GM18870 (cell line): ENCODE data around the gene KMT2B.

Source experiments
- ATAC-seq: cut with Tn5 transposase; IDR thresholded peaks from one replicate; pipeline ENCODE4 v1.9.1; 2021; ENCODE audit warnings: moderate library complexity; ENCODE audit not compliant: unreplicated experiment

KMT2B gene

DNA sequence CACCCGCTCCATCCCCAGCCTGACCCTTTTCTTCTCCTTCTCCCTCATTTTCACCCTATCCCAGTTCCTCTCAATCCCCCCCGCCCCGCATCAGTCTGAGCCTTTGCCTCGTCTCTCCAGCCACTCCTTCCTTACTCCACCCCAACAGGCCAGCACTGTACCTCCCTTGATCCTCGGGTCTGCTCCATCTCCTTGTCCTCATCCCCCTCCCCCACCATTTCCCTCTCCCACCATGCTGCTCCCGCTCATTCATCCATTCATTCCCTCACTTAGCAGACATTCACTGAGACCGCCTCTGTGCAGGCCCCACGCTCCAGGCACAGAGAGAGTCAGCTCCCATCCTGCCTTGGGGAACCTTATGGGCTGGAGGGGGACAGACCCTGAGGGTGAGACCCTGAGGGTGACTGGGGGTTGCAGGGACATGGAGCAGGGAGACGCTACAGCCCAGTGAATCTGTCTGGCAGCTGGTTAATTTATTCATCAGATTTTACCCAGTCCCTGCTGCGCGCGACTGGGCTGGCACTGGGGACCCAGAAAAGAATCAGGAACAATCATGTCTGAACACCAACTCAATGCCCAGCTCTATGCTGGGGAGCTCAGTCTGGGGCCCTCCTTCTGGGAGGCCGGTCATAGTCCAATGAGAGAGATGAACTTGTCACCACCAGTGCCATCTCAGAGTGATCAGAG is 58.4 kb downstream of the KMT2B start:
- ATAC-seq = no peak

DNA sequence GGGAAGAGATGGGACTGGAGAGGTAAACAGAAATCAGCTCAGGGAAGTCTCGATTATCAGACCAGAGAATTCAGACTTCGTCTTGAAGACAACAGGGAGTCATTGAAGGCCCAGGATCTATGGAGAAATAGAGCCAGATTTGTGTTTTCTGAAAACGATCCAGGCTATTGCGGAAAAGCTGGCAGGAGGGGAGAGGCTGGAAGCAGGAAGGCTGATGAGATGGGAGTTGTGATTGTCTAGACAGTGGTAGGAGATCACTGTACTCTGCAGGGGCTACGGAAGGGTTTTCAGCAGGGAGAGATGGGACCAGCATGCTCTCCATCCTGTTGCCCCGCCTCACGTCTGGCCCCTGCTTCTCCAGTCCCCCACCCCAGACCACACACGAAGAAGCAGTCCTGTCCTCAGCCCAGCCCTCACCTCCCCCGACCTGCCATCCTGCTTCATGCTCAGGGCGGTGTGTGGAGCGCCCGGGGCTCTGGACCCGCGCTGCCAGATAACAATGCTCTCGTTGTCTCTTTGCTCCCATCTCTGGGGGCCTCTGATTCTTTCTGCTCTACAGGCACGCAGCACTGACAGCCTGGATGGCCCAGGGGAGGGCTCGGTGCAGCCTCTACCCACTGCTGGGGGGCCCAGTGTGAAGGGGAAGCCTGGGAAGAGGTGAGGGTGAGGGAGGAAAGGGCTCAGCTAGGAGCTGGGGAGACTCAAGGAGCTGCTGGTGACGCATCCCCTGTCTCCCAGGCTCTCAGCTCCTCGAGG is 59.5 kb downstream of the KMT2B start:
- ATAC-seq = no peak

DNA sequence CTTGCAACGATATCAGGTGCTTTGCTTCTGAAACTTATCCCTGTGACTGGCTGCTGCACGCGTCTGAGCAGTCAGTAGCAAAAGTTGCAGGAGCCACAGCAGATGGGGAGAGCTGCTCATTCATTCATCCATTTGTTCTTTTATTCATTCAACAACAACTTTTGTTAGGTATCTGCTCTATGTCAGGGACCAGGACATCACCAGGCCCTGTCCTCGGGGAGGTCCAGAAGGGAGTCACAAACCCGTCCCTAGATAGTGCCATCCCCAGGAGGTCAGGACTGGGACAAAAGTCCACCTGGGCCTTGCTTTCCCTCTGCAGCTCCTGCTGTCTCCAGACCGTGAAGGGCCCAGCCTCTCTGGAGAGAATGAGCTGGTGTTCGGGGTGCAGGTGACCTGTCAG is 60.2 kb downstream of the KMT2B start:
- no peak for ATAC-seq

DNA sequence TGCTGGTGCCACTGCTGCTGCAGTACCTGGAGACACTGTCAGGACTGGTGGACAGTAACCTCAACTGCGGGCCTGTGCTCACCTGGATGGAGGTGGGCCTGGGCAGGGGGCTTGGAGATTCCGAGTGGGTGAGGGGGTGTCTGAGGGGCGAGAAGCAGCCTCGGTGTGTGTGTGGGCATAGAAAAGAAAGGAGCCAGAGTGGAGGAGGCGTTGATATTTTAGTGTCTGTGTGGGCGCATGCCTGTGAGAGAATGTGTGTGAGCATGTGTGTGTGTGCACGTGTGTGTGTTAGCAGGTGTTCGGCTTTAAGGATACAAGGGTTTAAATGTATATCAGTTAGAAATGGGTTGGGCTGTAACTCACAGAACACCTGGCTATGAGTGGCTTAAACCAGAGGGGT is 61.2 kb downstream of the KMT2B start:
- no peak for ATAC-seq

DNA sequence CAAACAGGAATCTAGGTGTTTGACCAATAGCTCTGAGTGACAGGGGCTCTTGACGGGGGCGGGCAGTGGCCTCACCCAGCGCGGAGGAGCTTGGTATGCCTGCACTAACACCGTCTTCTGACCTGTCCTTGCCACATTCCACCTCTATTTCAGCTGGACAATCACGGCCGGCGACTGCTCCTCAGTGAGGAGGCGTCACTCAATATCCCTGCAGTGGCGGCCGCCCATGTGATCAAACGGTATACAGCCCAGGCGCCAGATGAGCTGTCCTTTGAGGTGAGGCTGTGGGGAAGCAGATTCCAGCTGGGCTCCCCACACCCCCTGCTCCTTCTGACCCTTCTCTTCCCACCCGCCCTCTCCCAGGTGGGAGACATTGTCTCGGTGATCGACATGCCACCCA is 62.3 kb downstream of the KMT2B start:
- no peak for ATAC-seq

DNA sequence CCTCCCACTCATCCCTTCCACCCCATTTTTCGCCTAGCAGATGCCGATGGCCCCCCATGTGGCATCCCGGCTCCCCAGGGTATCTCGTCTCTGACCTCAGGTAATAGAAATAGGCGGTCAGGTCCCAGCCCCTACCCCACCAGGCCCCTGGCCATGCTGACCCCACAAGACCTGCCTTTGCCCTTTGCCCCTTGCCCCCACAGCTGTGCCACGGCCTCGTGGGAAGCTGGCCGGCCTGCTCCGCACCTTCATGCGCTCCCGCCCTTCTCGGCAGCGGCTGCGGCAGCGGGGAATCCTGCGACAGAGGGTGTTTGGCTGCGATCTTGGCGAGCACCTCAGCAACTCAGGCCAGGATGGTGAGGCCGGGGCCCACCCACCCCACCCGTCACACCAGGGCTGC is 62.9 kb downstream of the KMT2B start:
- no peak for ATAC-seq

DNA sequence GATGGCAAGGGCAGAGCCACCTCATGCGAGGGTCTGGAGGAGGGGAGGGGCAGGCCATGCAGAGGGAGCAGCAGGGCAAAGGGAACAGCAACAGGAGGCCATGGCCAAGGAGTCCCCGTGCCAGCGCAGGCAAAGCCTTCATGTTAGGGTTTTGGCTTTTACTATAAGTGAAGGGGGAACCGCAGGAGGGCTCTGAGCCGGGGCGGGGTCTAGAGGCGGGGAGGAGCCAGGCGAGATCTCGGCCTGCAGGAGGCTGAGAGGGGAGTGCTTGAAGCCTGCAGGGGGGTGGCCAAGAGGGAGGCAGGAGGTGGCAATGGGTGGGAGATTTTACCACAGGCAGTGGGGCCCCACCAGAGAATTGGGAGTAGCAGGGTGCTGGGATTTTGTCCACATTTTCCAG is 63.8 kb downstream of the KMT2B start:
- no peak for ATAC-seq

DNA sequence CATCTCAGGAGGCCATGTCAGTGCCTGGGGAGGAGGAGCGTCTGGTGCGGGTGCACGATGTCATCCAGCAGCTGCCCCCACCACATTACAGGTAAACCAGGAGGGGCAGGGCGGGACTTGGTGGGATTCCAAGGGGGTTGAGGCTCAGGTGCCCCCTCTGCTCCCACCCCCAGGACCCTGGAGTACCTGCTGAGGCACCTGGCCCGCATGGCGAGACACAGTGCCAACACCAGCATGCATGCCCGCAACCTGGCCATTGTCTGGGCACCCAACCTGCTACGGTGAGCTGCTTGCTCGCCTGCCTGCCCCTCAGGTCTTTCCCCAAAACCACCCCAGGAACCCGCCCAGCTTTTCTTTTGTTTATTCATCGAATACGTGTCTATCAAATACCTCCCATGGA is 64.8 kb downstream of the KMT2B start:
- no peak for ATAC-seq

DNA sequence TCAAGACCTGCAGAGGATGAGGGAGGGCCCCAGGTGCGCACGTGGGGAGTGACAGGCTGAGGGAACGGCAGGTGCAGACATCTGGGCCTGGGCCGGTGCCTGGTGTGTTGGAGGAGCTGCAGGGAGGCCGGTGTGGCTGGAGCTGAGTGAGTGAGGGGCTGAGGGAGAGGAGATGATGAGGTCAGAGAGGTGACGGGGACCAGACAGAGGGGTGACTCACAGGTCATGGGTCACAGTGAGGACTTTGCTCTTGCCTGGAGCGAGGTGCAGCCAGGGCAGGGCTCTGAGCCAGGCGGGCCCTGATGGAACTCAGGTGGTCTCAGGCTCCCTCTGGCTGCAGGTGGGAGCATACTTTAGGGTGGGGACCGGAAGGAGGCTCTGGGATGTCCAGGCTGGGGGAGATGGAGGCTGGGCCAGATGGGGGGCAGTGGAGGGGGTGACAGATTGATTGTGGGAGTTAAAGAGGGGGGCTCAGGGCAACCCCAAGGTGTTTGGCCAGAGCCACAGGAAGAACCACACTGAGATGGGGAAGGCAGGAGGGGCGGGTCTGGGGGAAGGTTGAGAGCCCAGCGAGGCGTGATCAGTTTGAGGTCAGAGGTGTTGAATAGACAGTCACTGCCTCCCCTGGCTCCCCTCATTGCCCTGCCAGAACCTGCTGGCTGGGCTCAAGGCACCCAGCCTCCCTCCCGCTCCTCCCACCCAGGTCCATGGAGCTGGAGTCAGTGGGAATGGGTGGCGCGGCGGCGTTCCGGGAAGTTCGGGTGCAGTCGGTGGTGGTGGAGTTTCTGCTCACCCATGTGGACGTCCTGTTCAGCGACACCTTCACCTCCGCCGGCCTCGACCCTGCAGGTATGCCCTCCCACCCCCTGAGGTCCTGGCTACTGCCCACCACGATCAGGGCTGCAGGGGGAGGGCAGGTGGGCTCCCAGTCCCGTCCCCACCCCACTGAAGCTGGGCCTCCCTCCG is 65.9 kb downstream of the KMT2B start:
- no peak for ATAC-seq

DNA sequence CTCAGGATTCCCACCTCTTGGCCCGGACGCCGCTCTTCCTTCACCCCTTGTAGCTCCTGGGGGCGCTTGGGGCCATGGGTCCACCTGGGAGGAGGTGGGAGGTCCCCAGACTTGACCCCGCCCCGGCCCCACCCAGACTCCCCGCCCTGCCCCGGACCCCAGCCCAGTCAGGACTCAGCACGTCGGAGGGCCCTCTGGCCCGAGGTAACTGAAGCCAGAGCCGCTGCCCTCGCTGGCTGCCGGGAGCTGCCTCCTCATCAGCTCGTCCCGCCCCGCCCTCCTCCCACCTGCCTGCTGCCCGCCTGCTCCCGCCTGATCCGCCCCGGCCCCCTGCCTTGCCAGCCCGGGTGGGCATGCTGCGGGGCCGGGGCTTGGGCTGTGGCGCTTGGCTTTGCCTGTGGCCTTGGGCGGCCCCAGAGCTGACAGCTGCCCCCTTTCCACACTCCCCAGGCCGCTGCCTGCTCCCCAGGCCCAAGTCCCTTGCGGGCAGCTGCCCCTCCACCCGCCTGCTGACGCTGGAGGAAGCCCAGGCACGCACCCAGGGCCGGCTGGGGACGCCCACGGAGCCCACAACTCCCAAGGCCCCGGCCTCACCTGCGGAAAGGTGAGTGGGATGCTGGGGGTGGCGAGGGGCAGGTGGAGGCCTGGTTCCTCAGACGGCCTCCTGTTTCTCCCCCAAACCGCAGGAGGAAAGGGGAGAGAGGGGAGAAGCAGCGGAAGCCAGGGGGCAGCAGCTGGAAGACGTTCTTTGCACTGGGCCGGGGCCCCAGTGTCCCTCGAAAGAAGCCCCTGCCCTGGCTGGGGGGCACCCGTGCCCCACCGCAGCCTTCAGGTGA is 66.9 kb downstream of the KMT2B start:
- no peak for ATAC-seq

DNA sequence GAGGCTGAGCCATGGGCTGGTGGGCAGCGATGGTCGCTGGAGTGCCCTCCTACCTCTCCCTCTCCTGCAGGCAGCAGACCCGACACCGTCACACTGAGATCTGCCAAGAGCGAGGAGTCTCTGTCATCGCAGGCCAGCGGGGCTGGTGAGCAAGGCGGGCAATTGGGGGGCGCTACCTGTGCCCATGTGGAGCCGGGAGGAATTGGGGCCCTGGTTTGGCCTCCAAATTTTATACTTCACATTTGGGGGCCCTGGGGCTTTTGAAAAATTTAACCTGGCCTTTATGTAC is 67.5 kb downstream of the KMT2B start:
- ATAC-seq = no peak

DNA sequence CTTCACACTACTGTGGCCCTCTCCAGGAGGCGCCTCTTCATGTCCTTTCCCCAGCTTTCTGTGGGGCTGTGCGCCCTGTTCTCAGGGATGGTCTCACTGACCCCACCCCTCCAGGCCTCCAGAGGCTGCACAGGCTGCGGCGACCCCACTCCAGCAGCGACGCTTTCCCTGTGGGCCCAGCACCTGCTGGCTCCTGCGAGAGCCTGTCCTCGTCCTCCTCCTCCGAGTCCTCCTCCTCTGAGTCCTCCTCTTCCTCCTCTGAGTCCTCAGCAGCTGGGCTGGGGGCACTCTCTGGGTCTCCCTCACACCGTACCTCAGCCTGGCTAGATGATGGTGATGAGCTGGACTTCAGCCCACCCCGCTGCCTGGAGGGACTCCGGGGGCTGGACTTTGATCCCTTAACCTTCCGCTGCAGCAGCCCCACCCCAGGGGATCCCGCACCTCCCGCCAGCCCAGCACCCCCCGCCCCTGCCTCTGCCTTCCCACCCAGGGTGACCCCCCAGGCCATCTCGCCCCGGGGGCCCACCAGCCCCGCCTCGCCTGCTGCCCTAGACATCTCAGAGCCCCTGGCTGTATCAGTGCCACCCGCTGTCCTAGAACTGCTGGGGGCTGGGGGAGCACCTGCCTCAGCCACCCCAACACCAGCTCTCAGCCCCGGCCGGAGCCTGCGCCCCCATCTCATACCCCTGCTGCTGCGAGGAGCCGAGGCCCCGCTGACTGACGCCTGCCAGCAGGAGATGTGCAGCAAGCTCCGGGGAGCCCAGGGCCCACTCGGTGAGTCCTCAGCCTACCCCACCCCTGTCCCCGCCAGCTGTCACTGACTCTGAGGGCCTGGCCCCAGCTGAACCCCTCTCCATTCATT is 68.7 kb downstream of the KMT2B start:
- no peak for ATAC-seq

DNA sequence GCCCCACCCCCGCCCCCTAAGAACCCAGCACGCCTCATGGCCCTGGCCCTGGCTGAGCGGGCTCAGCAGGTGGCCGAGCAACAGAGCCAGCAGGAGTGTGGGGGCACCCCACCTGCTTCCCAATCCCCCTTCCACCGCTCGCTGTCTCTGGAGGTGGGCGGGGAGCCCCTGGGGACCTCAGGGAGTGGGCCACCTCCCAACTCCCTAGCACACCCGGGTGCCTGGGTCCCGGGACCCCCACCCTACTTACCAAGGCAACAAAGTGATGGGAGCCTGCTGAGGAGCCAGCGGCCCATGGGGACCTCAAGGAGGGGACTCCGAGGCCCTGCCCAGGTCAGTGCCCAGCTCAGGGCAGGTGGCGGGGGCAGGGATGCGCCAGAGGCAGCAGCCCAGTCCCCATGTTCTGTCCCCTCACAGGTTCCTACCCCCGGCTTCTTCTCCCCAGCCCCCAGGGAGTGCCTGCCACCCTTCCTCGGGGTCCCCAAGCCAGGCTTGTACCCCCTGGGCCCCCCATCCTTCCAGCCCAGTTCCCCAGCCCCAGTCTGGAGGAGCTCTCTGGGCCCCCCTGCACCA is 69.5 kb downstream of the KMT2B start:
- no peak for ATAC-seq
